Retinal pigment epithelial cell (primary cell): Measurements from ENCODE around the gene DHDDS.
"Not testable (repeated sequence)": the region's sequence is repeated elsewhere in the genome, so short reads cannot be mapped to it uniquely, and the experiment has no call there.

Experiments used
- DNase-seq: peaks from one replicate; pipeline ENCODE4 v3.0.0-alpha.2; 2010; ENCODE audit warnings: low read depth
- H3K4me3 ChIP-seq: 2 replicates; pipeline ENCODE4 v1.5.1; 2011; ENCODE audit warnings: mild to moderate bottlenecking, low read length, control low read depth, moderate library complexity
- TF ChIP-seq, protein P1 (sequence below): conservative IDR thresholded peaks from 2 replicates; pipeline ENCODE4 v1.5.1; 2011; ENCODE audit warnings: low read depth, low read length, control low read depth, inconsistent platforms

The DHDDS gene

GRCh38 chr1:26493267-26493666, 61.1 kb downstream of the DHDDS start:
- no peak overlapping the region for H3K4me3 ChIP-seq
- TF ChIP-seq, protein P1, sequence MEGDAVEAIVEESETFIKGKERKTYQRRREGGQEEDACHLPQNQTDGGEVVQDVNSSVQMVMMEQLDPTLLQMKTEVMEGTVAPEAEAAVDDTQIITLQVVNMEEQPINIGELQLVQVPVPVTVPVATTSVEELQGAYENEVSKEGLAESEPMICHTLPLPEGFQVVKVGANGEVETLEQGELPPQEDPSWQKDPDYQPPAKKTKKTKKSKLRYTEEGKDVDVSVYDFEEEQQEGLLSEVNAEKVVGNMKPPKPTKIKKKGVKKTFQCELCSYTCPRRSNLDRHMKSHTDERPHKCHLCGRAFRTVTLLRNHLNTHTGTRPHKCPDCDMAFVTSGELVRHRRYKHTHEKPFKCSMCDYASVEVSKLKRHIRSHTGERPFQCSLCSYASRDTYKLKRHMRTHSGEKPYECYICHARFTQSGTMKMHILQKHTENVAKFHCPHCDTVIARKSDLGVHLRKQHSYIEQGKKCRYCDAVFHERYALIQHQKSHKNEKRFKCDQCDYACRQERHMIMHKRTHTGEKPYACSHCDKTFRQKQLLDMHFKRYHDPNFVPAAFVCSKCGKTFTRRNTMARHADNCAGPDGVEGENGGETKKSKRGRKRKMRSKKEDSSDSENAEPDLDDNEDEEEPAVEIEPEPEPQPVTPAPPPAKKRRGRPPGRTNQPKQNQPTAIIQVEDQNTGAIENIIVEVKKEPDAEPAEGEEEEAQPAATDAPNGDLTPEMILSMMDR: no peak
- no peak for DNase-seq

GRCh38 chr1:26493938-26494337, 61.8 kb downstream of the DHDDS start:
- no peak for DNase-seq
- no peak overlapping the region for H3K4me3 ChIP-seq
- TF ChIP-seq, protein P1: no peak

GRCh38 chr1:26496861-26497260, 64.7 kb downstream of the DHDDS start:
- TF ChIP-seq, protein P1: no peak
- DNase-seq: no peak
- H3K4me3 ChIP-seq: no peak overlapping the region

- no peak overlapping the region for H3K4me3 ChIP-seq
- DNase-seq: no peak
- TF ChIP-seq, protein P1: no peak
These were observed 66.8 kb downstream of the DHDDS start for GRCh38 chr1:26498894-26499293.

GRCh38 chr1:26500488-26501175, 68.5 kb downstream of the DHDDS start:
- no peak for DNase-seq
- TF ChIP-seq, protein P1: no peak
- peak overlapping the region; percentile 71 for H3K4me3 ChIP-seq

DNA sequence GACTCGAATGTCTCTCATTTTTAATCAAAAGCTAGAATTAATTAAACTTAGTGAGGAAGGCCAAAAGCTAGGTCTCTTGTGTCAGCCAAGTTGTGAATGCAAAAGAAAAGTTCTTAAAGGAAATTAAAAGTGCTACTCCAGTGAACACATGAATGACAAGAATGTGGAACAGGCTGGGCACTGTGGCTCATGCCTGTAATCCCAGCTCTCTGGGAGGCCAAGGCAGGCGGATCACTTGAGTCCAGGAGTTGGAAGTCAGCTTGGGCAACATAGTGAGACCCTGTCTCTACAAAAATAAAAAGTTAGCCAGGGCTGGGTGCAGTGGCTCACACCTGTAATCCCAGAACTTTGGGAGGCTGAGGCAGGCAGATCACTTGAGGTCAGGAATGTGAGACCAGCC, 78.6 kb downstream of the DHDDS start:
- DNase-seq, H3K4me3 ChIP-seq: not testable (repeated sequence)

- H3K4me3 ChIP-seq, DNase-seq: not testable (repeated sequence)
These were observed 83.7 kb downstream of the DHDDS start for GRCh38 chr1:26515836-26516235.

DNA sequence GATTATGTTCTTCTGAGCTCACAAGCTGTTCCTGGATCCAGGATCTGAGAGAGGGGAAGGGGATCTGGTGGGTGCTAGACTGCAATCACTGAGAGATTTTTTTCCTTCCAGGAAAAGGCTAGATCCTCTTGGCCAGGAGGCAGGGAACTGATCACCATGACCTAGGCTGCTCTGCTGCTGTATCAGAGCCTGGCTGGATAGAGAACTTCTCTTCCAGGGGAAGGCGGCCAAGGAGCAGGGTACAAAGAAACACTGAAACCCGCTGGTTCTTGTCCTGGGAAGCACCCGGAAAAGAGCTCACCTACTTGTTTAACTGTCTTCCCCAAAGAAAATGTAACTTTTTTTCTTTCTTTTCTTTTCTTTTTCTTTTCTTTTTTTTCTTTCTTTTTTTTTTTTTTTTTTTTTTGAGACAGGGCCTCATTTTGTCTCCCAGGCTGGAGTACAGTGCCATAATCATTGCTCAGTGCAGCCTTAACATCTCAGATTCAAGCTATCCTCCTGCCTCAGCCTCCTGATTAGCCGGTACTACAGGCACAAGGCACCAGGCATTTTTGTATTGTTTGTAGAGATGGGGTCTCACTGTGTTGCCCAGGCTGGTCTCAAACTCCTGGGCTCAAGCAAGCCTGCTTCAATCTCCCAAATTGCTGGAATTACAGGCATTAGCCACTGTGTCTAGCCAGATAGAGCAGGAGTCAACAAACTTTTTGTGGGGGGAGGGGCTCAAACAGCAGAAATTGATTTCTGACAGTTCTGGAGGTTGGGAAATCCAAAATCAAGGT, 85.1 kb downstream of the DHDDS start:
- TF ChIP-seq, protein P1: no peak
- no peak overlapping the region for H3K4me3 ChIP-seq
- DNase-seq: no peak
